Measurements from ENCODE around the gene STMN1.
"Not testable (repeated sequence)": the region's sequence is repeated elsewhere in the genome, so short reads cannot be mapped to it uniquely, and the experiment has no call there.

STMN1 gene

GRCh38 chr1:25905680-25906643, at the start of gene STMN1:
STMN1 (minus strand) TSS chr1:25906419; CDS start chr1:25904676, 1,743 bp downstream.
- DNase-seq, result peak; percentile 80 to 81

GRCh38 chr1:25955553-25955952, 49.3 kb upstream of the STMN1 start:
- DNase-seq, result no peak

- no peak for DNase-seq
Measured at GRCh38 chr1:25954282-25954938, 48.2 kb upstream of the STMN1 start.

- no peak for DNase-seq
Measured at GRCh38 chr1:25952841-25953401, 46.7 kb upstream of the STMN1 start.

DNA sequence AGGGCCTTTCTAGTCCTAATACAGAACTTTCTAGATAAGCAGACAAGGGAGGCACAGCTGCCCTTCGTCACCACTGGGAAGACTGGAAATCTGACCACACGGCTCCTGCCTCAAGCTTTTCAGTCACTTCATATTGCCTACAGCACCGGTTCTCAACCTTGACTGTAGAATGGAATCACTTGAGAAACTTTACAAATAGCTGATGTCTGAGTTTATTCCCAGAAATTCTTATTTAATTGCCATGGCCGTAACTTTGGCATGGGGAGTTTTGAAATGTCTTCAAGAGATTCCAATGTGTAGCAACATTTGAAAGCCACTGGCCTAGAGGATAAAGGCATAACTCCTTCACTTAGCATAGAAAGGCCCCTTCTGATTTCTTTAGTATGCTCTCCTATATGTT, 42.4 kb upstream of the STMN1 start:
- no peak for DNase-seq

DNA sequence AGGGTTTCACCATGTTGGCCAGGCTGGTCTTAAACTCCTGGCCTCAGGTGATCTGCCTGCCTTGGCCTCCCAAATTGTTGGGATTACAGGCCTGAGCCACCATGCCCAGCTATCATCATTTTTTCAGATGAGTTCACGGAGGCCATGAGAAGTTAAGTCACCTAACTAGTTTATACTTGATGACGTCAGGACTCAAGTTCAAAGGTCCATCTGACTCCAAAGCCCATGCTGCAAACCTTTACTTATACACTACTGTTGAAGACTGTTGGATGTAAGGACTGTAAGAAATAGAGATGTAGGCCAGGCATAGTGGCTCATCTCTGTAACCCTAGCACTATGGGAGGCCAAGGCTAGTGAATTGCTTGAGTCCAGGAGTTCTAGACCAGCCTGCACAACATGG, 40.8 kb upstream of the STMN1 start:
- no peak for DNase-seq

DNA sequence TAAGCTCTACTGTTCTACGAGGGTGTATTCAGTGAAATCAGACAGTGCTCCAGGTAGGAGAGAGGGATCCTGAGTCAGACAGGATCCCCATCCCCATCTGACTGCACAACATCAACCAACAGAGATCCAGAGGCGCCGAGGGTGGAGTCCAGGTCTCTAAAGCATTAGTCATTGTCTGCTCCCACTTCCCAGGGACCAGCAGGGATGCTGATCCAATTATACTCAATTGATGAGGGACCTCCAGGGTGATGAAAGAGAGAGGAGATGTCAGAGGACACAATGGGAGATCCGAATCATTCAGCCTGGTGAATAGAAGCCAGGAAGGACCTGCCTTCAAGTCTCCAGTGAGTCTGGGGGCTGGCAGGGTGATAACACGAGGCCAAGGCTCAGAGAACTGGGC, 39.5 kb upstream of the STMN1 start:
- no peak for DNase-seq

DNA sequence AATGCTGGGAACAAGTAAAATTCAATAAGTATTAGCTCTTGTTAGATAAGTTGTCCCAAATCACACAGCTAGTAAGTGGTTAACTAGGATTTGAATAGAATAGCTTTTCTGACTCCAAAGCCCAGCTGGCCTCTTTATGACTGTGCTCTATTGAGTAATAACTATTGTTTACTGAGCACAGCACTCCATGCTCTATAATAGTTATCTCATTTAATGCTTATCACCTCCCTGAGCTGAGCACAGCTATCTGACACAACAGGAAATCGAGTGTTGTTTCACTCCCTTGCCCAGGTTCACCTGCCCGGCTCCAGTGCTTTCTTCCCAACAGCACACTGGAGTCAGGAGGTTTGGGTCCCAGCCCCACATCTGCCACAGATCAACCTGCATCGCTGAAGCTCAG, 38.8 kb upstream of the STMN1 start:
- no peak for DNase-seq

GRCh38 chr1:25943511-25943910, 37.3 kb upstream of the STMN1 start:
- DNase-seq, result not testable (repeated sequence)

GRCh38 chr1:25936947-25937346, 30.7 kb upstream of the STMN1 start:
- no peak for DNase-seq

DNA sequence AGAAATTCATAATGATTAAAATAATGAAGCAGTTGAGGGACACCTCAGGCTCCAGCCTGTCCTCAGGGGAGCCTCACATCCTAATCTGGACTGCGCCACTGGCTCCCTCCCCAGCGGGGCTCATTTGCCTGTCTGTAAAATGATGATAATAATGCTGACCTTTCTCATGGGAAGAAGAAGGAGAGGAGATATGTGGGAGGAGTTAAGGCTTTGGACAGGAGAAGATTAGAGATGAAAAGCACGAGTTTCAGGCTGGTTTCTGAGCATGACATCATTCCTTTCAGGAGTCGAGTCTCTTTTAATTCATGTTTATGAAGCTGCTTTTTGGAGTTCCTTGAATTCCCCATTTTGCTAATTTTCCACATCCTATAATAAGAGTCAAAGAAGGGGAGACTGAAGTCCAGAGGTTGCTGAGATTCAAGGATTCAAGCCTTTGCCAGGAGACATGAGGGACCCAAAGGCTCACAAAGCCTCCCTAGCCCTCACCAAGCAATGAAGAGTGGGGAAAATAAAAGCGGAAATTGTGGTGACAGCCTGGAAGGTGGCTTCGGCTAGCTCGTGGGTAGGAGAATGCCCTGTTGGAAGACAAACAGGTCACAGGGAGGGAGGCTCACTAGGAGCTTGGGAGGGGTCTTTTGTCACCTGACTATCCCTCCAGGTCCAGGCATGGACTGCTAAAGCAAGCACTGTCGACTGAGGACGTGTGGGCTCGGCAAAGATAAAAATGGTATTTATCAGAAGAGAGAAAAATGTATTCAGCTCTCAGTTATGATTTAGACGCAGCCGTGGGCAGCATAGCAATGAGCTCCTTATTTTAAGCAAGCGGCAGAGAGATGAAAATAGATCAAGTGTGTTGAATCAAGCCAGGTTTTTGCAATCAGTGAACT, 27.5 kb upstream of the STMN1 start:
- DNase-seq, result peak; percentile 24 to 28

GRCh38 chr1:25932811-25933400, 26.7 kb upstream of the STMN1 start:
- not testable (repeated sequence) for DNase-seq

- DNase-seq, result no peak
Measured at GRCh38 chr1:25932321-25932720, 26.1 kb upstream of the STMN1 start.

DNA sequence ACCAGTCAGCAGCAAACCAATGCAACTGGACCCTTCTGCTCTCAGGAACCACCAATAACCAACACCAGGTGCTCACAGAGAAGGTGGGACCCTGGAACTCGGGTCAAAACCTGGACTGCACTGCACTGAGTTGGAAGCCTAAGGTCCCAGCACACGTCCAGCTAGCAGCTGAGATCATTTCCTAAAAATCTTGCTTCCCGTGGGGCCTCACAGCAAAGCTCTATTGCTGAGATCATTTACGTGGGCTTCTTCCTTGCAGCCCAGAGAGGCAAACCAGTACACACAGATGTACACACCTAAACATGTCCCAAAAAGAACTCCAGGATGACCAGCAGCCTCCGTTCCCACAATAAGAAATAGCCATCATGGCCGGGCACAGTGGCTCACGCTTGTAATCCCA, 22.8 kb upstream of the STMN1 start:
- DNase-seq, result no peak

GRCh38 chr1:25927521-25928265, 21.5 kb upstream of the STMN1 start:
- DNase-seq, result peak; percentile 42 to 49

GRCh38 chr1:25926731-25927496, 20.7 kb upstream of the STMN1 start:
- peak; percentile 42 to 49 for DNase-seq

DNA sequence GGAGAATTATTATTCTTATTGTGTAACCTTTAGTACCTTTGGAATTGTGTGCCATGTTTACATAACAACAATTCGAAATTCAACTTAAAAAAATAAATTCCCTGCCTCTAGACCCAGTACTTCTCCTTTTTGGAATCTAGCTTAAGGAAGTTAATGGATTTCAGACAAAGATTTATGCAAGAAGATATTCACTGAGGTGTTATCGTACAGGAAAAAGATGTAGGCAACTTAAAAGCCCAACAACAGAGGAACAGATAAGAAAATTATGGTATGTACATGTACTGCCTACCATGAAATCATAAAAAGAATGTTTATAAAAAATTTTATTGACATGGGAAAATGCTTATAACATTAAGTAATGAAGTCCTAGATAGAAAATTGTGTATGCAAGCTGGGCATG, 18.2 kb upstream of the STMN1 start:
- DNase-seq, result peak; percentile 44 to 60

GRCh38 chr1:25922971-25923552, 16.8 kb upstream of the STMN1 start:
- peak; percentile 72 to 80 for DNase-seq

GRCh38 chr1:25922056-25922970, 16.1 kb upstream of the STMN1 start:
- DNase-seq, result peak; percentile 71 to 76

Data from Kasumi-1 (cell line).